Upper lobe of right lung (tissue), 1 donor: ENCODE measurements around the gene SYT6. TPM values are rescaled to one million over a fixed set of nuclear protein-coding genes. Genes with fewer than 3 reads are reported as not detected.

Experiments used
- ATAC-seq: fragments of 200-7000 bp; cut with Tn5 transposase; one replicate; pipeline ENCODE4 v1.9.1; 2020; ENCODE audit warnings: mild to moderate bottlenecking, moderate library complexity
- DNase-seq: peaks from one replicate; pipeline ENCODE4 v3.0.0-alpha.2; 2020
- H3K27ac ChIP-seq: fragments of 200-600 bp; one replicate; pipeline ENCODE4 v1.8.0; 2022
- H3K27me3 ChIP-seq: fragments of 200-600 bp; one replicate; pipeline ENCODE4 v1.8.0; 2022; ENCODE audit warnings: mild to moderate bottlenecking
- H3K36me3 ChIP-seq: fragments of 200-600 bp; one replicate; pipeline ENCODE4 v1.8.0; 2022
- H3K4me1 ChIP-seq: fragments of 200-600 bp; one replicate; pipeline ENCODE4 v1.8.0; 2022
- H3K4me3 ChIP-seq: fragments of 200-600 bp; one replicate; pipeline ENCODE4 v1.8.0; 2022; ENCODE audit warnings: mild to moderate bottlenecking
- H3K9me3 ChIP-seq: fragments of 200-600 bp; one replicate; pipeline ENCODE4 v1.8.0; 2022
- intact Hi-C: fragments of 100-400 bp; cut with DNase I; formaldehyde crosslinking; loops from one replicate; pipeline ENCODE4 v1.11.0; 2022
- total RNA-seq: library from RNA; stranded (reverse); fragmentation: NEBNext Ultra II Directional; extraction: Animal tissue kit (Norgen Biotek cat#: 25700); gene quantifications from one replicate; pipeline ENCODE4 v1.2.1, GENCODE V29; 2021
- TF ChIP-seq, protein P1 (sequence below): fragments of 200-600 bp; IDR thresholded peaks from one replicate; pipeline ENCODE4 v1.8.0; 2022; ENCODE audit warnings: antibody characterized with exemption
- donor health status: DM: no; HTN: yes; CAD: no; lungs with severe emphysema.

The SYT6 gene
- total RNA-seq, 1 donor from 2014 or later: not detected

DNA sequence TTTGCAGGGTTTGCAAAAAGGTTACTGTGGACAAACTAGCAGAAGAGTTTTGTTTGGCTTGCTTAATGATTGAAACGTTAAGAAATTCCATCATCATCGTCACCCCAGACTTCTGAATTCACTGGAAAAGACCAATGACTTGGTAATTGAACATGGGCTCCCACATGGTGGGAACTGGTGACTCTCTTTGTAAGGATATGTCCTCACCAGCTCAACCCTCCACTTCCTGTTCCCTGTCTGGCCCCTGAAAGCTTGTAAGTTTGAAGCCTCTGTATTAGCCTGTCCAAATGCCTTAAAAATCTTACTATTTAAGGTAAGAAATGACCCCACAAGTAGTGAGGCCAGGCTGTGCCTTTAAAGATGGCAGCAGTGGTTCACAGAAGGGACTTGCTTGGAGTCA lies 9.7 kb downstream of the SYT6 start:
- H3K27ac ChIP-seq: no peak overlapping the region
- DNase-seq (no peak), ATAC-seq (no peak)
- H3K4me3 ChIP-seq: no peak overlapping the region
- no peaks in the 10 kb centered on the region for H3K36me3 ChIP-seq
- H3K27me3 ChIP-seq: peaks cover 22% of the 10 kb centered on the region
- H3K9me3 ChIP-seq: no peaks in the 10 kb centered on the region
- intact Hi-C loops: no loop called here
- TF ChIP-seq, protein P1, sequence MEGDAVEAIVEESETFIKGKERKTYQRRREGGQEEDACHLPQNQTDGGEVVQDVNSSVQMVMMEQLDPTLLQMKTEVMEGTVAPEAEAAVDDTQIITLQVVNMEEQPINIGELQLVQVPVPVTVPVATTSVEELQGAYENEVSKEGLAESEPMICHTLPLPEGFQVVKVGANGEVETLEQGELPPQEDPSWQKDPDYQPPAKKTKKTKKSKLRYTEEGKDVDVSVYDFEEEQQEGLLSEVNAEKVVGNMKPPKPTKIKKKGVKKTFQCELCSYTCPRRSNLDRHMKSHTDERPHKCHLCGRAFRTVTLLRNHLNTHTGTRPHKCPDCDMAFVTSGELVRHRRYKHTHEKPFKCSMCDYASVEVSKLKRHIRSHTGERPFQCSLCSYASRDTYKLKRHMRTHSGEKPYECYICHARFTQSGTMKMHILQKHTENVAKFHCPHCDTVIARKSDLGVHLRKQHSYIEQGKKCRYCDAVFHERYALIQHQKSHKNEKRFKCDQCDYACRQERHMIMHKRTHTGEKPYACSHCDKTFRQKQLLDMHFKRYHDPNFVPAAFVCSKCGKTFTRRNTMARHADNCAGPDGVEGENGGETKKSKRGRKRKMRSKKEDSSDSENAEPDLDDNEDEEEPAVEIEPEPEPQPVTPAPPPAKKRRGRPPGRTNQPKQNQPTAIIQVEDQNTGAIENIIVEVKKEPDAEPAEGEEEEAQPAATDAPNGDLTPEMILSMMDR: no peak
- no peaks in the 10 kb centered on the region for H3K4me1 ChIP-seq

DNA sequence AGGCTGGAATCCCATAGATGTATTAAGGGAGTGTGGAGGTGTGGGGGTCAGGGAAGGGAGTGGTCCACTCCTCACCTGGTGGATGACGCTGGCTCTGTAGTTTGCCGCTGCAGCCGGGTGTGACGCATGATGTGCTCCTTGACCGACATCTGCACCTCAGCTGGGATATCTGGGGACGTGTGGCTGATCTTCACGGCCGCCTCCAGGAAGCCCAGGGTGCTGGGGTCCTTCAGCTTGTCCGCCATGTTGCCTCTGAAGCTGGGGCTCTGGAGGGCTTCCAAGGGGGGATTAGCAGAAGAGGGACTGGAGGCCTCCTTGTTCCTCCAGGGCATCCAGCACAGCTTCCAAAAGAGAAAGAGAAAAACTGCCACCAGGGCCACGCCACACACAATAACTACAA lies 14.1 kb downstream of the SYT6 start:
- intact Hi-C loops: no loop called here
- TF ChIP-seq, protein P1: no peak
- Histone ChIP-seq H3K4me1 (no peaks in the 10 kb centered on the region), H3K27ac (no peak overlapping the region), H3K9me3 (no peaks in the 10 kb centered on the region), H3K27me3 (no peaks in the 10 kb centered on the region), H3K36me3 (no peaks in the 10 kb centered on the region), H3K4me3 (no peak overlapping the region)
- DNase-seq: no peak
- no peak for ATAC-seq

DNA sequence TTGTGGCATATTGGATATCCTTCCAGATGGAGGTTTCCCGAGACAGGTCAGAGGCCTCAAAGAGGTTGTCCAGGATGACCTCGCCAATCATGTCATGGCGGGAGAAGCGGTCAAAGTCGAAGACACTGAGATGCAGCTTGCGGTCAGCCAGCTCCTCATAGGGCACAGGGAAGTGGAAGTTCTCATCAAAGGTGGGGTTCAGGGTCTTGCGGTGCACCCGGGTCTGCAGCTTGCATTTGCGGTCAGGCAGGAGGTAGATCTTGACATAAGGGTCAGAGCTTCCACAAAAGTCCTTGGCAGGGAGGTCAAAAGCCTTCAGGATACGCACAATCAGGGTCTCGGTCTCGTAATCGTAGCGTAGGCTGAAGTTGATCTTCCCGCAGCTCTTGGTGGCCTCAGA lies 16.2 kb downstream of the SYT6 start:
- H3K36me3 ChIP-seq: no peaks in the 10 kb centered on the region
- no peaks in the 10 kb centered on the region for H3K4me1 ChIP-seq
- H3K4me3 ChIP-seq: no peak overlapping the region
- ATAC-seq (no peak), DNase-seq (no peak)
- H3K27me3 ChIP-seq: no peaks in the 10 kb centered on the region
- H3K27ac ChIP-seq: no peak overlapping the region
- H3K9me3 ChIP-seq: no peaks in the 10 kb centered on the region
- TF ChIP-seq, protein P1: no peak
- intact Hi-C loops: no loop called here

DNA sequence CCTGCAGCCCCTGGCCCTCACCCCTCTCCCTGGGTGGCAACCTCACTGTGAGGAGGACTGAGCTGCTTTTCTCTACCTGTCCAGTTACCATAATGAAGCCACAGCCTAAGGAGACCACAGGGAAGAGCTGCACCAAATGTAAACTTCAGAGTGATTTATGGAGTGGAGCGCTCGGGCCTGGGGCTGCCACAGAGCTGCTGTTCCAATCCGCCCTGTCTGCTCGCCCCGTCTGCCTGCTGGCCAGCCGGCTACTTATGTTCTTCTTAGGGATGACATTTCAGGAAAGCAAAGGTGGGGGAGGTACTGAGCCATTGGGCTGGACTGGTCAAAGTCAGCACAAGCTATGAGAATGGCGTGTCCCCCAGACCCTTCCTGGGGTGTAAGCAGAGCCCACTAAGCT lies 17.9 kb downstream of the SYT6 start:
- Histone ChIP-seq H3K27me3 (no peaks in the 10 kb centered on the region), H3K4me3 (no peak overlapping the region), H3K9me3 (no peaks in the 10 kb centered on the region), H3K36me3 (no peaks in the 10 kb centered on the region), H3K4me1 (no peaks in the 10 kb centered on the region), H3K27ac (no peak overlapping the region)
- TF ChIP-seq, protein P1: no peak
- intact Hi-C loops: no loop called here
- no peak for DNase-seq
- no peak for ATAC-seq

DNA sequence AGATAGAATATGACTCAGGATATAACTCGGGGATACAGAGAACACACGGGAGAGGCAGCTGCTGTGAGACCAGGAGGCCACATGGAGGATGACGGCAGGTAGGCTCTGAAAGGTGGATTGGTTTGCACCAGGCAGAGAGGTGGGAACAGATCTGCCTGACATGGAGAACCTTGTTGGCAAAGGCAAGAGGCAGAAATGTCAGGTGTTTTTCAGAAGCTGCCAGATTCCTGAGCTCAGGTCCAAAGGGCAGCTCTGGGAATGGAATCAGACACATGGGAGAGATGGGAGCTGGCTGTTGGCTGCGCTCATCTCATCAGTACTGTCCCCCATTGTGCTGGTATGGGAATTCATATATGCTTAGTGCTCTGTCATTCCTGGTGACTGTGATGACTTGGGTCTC lies 19.2 kb downstream of the SYT6 start:
- no peak overlapping the region for H3K4me3 ChIP-seq
- ATAC-seq: no peak
- H3K9me3 ChIP-seq: no peaks in the 10 kb centered on the region
- no peak overlapping the region for H3K27ac ChIP-seq
- no peak for DNase-seq
- intact Hi-C loops: no loop called here
- H3K4me1 ChIP-seq: no peaks in the 10 kb centered on the region
- no peaks in the 10 kb centered on the region for H3K27me3 ChIP-seq
- H3K36me3 ChIP-seq: no peaks in the 10 kb centered on the region
- TF ChIP-seq, protein P1: no peak

DNA sequence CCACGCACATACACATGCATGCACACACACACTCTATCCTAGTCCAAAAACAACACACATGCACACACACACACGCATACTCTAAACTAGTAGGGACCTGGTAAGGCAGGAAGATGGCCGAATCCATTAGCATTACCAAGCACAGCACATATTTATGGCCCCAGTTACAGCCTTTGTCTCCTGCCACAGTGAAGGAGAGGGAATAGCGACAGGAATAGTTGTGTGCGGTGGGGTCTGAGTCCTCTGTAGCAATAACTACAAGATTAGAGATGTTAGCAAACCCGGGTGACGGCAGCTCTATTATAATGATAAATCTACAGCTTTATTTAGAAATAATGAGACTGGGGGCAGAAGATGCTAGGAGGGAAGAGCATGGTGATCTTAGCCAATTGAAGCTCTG lies 20.5 kb downstream of the SYT6 start:
- no peaks in the 10 kb centered on the region for H3K4me1 ChIP-seq
- no peaks in the 10 kb centered on the region for H3K27me3 ChIP-seq
- H3K27ac ChIP-seq: no peak overlapping the region
- ATAC-seq (no peak), DNase-seq (no peak)
- intact Hi-C loops: no loop called here
- TF ChIP-seq, protein P1: no peak
- H3K36me3 ChIP-seq: no peaks in the 10 kb centered on the region
- no peak overlapping the region for H3K4me3 ChIP-seq
- no peaks in the 10 kb centered on the region for H3K9me3 ChIP-seq
